ENCODE data around the gene TIPARP. TPM values are rescaled to one million over a fixed set of nuclear protein-coding genes. Genes with fewer than 3 reads are reported as not detected.
"Not testable (repeated sequence)": the region's sequence is repeated elsewhere in the genome, so short reads cannot be mapped to it uniquely, and the experiment has no call there.

The TIPARP gene
- total RNA-seq, 4 donors from 2014 or later = 49.8 to 144 (median 72.6) TPM

DNA sequence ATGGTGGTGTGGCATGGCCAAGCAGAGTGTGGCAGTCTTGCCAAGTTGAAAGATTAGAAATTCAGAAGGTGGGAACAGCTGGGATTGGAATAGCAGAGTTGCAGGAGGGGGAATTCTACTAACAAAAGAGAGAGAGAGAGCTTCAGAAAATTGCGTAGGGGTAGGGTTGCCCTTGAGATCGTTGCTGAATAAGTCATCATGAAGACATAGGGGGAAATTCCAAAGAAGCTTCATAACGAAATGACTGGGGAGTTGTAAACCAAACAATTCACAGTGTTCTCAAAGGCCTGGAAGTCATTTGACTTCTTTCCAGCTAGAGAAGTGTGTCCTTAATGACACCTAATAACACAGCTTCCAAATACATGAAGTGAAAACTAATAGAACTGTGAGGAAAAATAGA, 26.3 kb upstream of the TIPARP start:
- Histone ChIP-seq H3K27ac (no peak overlapping the region), H3K4me1 (peaks cover 0 to 4% (median 0%) of the 10 kb centered on the region in 3 donors), H3K4me3 (no peak overlapping the region), H3K27me3 (no peaks in the 10 kb centered on the region), H3K9me3 (peaks cover 0 to 5% (median 0%) of the 10 kb centered on the region in 3 donors), H3K36me3 (no peaks in the 10 kb centered on the region)
- no peak for TF ChIP-seq EP300 (IDR thresholded peaks at IDR 0.05)
- TF ChIP-seq, protein P1, sequence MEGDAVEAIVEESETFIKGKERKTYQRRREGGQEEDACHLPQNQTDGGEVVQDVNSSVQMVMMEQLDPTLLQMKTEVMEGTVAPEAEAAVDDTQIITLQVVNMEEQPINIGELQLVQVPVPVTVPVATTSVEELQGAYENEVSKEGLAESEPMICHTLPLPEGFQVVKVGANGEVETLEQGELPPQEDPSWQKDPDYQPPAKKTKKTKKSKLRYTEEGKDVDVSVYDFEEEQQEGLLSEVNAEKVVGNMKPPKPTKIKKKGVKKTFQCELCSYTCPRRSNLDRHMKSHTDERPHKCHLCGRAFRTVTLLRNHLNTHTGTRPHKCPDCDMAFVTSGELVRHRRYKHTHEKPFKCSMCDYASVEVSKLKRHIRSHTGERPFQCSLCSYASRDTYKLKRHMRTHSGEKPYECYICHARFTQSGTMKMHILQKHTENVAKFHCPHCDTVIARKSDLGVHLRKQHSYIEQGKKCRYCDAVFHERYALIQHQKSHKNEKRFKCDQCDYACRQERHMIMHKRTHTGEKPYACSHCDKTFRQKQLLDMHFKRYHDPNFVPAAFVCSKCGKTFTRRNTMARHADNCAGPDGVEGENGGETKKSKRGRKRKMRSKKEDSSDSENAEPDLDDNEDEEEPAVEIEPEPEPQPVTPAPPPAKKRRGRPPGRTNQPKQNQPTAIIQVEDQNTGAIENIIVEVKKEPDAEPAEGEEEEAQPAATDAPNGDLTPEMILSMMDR (IDR thresholded peaks at IDR 0.05) = no peak
- no peak for TF ChIP-seq POLR2AphosphoS5 (IDR thresholded peaks at IDR 0.05)
- WGBS, 2 donors (ENCODE audit: low coverage in 1 of 2) = 60 to 77% methylated on average over 3 of the region's 3 CpGs
- no peak for ATAC-seq

DNA sequence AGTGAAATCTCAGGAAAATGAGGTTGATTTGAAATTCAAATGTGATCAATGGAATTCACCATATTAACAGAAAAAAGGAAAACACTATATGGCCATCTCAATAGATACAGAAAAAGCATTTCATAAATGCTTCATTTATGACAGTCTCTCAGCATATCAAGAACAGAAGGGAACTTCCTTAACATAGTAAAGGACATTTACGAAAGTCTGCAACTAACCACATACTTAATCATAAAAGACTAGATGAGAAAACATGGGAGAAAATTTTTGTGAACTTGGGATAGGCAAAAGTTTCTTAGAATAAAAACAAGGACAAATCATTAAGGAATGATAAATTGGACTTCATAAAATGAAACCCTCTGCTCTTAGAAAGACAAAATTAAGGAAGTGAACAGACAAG, 24.7 kb upstream of the TIPARP start:
- WGBS, 2 donors (ENCODE audit: low coverage in 1 of 2) = 100% methylated on average over 1 of the region's 1 CpG
- H3K27me3 ChIP-seq = no peaks in the 10 kb centered on the region
- H3K4me3 ChIP-seq = no peak overlapping the region
- peaks cover 0 to 5% (median 0%) of the 10 kb centered on the region in 3 donors for H3K9me3 ChIP-seq
- H3K36me3 ChIP-seq = no peaks in the 10 kb centered on the region
- no peak overlapping the region for H3K27ac ChIP-seq
- TF ChIP-seq, protein P1 (IDR thresholded peaks at IDR 0.05) = no peak
- no peak for TF ChIP-seq POLR2AphosphoS5 (IDR thresholded peaks at IDR 0.05)
- no peak for TF ChIP-seq EP300 (IDR thresholded peaks at IDR 0.05)
- TF ChIP-seq POLR2A (IDR thresholded peaks at IDR 0.05) = no peak
- no peaks in the 10 kb centered on the region for H3K4me1 ChIP-seq
- ATAC-seq = no peak

DNA sequence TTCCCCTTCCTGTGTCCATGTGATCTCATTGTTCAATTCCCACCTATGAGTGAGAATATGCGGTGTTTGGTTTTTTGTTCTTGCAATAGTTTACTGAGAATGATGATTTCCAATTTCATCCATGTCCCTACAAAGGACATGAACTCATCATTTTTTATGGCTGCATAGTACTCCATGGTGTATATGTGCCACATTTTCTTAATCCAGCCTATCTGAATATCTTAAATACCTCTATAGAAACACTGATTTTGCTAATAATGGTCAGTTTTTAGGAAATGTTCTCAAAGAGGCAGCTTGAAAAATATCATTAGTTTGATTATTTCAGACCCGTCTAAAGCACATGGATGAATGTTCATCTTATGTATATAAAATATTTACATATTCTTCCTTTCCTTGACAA, 21.7 kb upstream of the TIPARP start:
- H3K4me1 ChIP-seq, ATAC-seq: not testable (repeated sequence)
- WGBS, 2 donors (ENCODE audit: low coverage in 1 of 2) = 82 to 93% methylated on average over 1 of the region's 2 CpGs

DNA sequence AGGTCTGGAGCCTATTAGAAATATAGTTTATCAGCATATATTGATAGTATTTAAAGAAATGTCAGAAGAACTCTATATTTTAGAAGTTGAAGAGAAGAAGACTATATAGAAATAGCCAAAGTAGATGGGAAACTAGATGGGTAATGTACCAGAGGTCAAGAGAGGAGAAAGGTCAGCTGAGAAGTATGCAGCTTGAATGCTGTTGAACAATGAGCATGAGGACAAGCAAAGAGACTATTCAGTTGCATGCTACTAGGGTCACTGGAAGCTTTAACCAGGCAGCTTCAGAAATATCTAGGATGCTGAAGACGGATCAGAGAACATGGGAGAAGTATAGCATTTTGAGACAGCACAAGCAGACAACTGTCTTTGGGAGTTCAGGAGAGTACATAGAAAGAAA, 19.6 kb upstream of the TIPARP start:
- TF ChIP-seq POLR2AphosphoS5 (IDR thresholded peaks at IDR 0.05) (no peak), POLR2A (IDR thresholded peaks at IDR 0.05) (no peak), EP300 (IDR thresholded peaks at IDR 0.05) (no peak)
- TF ChIP-seq, protein P1 (IDR thresholded peaks at IDR 0.05) = no peak
- WGBS, 2 donors (ENCODE audit: low coverage in 1 of 2) = 93% methylated on average over 1 of the region's 1 CpG; no CpG with 5 or more reads in 1 of the 2 donors
- ATAC-seq = no peak
- Histone ChIP-seq H3K27ac (no peak overlapping the region), H3K27me3 (no peaks in the 10 kb centered on the region), H3K36me3 (no peaks in the 10 kb centered on the region), H3K9me3 (no peaks in the 10 kb centered on the region), H3K4me3 (no peak overlapping the region), H3K4me1 (peaks cover 0 to 7% (median 0%) of the 10 kb centered on the region in 3 donors)

More for the DNA sequence above, 21.7 kb upstream of the TIPARP start:
- not testable (repeated sequence) for H3K27ac ChIP-seq, H3K4me3 ChIP-seq, H3K9me3 ChIP-seq, H3K27me3 ChIP-seq, H3K36me3 ChIP-seq

DNA sequence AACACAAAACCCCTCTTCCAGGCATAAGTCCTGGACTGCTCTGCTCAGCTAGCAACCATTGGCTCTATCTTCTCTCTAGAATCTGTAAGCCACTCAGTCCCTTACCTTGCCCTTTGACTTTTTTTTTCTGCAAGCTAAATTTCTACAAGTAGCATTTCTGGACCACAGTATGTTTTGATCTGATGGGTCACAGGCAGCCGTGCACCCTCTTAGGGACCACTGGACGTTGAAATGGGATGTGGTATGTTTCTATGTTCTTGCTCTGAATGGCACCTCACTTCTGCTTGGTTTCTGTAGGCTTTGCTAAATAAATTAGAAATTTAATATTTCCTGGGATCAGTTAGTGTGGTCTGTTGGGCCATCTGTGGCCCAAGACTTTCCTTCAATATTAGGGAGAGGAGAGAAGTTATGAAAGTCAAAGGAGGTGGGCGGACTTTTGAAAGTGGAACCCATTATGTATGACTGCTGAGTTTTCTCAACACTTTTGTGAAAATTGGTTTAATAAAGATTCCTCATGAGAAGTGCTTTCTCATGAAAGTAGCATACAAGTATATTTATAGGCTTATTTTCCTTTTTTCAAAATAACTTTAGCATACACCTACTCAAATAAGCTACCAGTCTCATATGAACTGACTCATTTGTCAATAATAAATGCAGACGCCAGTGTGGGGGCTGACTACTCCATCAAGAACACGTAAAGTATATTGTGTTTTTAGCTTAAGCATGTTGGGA, 18.4 kb upstream of the TIPARP start:
- Histone ChIP-seq H3K9me3 (no peaks in the 10 kb centered on the region), H3K4me3 (no peak overlapping the region), H3K27me3 (no peaks in the 10 kb centered on the region), H3K36me3 (no peaks in the 10 kb centered on the region), H3K4me1 (peaks cover 0 to 7% (median 0%) of the 10 kb centered on the region in 3 donors), H3K27ac (no peak overlapping the region)
- WGBS, 2 donors (ENCODE audit: low coverage in 1 of 2) = 88 to 92% methylated on average over 5 of the region's 5 CpGs
- no peak for ATAC-seq
- TF ChIP-seq EP300 (IDR thresholded peaks at IDR 0.05) (no peak), POLR2A (IDR thresholded peaks at IDR 0.05) (no peak), POLR2AphosphoS5 (IDR thresholded peaks at IDR 0.05) (no peak)
- TF ChIP-seq, protein P1 (IDR thresholded peaks at IDR 0.05) = no peak

Measured in gastroesophageal sphincter (tissue), 4 donors.